ENCODE measurements around the gene OTOG. TPM values are rescaled to one million over a fixed set of nuclear protein-coding genes. Genes with fewer than 3 reads are reported as not detected.

The OTOG gene
- total RNA-seq, 6 experiments from 2014 or later = not detected

DNA sequence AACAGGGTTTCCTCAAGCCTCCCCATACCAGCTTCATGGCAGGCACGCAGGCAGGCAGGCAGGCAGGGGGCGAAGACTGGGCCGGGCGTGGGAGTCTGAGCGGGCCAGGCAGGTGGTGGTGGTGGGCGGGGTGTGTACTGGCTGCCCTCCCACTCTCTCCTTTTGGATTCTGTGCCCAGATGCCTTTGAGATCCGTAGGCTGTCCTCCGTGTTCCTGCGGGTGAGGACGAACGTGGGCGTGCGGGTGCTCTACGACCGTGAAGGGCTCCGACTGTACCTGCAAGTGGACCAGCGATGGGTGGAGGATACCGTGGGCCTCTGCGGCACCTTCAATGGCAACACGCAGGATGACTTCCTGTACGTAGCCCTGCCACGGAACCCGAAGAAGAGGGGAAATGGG is 23.0 kb downstream of the OTOG start:
- intact Hi-C loops (cut with DNase I) = no loop called here
- Histone ChIP-seq H3K4me3 (no peak overlapping the region), H3K4me1 (no peaks in the 10 kb centered on the region), H3K27ac (no peak overlapping the region), H3K36me3 (no peaks in the 10 kb centered on the region), H3K9me3 (no peaks in the 10 kb centered on the region), H3K27me3 (no peaks in the 10 kb centered on the region)
- ATAC-seq (no peak), DNase-seq (peak in 1 of 3 donors; percentile 33)
- no peak for TF ChIP-seq POLR2A (IDR thresholded peaks at IDR 0.05)
- TF ChIP-seq, protein P1, sequence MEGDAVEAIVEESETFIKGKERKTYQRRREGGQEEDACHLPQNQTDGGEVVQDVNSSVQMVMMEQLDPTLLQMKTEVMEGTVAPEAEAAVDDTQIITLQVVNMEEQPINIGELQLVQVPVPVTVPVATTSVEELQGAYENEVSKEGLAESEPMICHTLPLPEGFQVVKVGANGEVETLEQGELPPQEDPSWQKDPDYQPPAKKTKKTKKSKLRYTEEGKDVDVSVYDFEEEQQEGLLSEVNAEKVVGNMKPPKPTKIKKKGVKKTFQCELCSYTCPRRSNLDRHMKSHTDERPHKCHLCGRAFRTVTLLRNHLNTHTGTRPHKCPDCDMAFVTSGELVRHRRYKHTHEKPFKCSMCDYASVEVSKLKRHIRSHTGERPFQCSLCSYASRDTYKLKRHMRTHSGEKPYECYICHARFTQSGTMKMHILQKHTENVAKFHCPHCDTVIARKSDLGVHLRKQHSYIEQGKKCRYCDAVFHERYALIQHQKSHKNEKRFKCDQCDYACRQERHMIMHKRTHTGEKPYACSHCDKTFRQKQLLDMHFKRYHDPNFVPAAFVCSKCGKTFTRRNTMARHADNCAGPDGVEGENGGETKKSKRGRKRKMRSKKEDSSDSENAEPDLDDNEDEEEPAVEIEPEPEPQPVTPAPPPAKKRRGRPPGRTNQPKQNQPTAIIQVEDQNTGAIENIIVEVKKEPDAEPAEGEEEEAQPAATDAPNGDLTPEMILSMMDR (IDR thresholded peaks at IDR 0.05) = no peak
- WGBS (ENCODE audit: insufficient coverage, low coverage, low lambda C conversion rate, missing lambda C conversion rate) = 43% methylated on average over 4 of the region's 23 CpGs

GRCh38 chr11:17571431-17572358 is 24.6 kb downstream of the OTOG start:
- ATAC-seq (no peak), DNase-seq (peak in 1 of 3 donors; percentile 17)
- Histone ChIP-seq H3K27ac (no peak overlapping the region), H3K36me3 (no peaks in the 10 kb centered on the region), H3K4me1 (no peaks in the 10 kb centered on the region), H3K9me3 (no peaks in the 10 kb centered on the region), H3K27me3 (no peaks in the 10 kb centered on the region), H3K4me3 (no peak overlapping the region)
- 74% methylated on average over 7 of the region's 14 CpGs for WGBS (ENCODE audit: insufficient coverage, low coverage, low lambda C conversion rate, missing lambda C conversion rate)
- intact Hi-C loops (cut with DNase I) = no loop called here
- TF ChIP-seq, protein P1 (IDR thresholded peaks at IDR 0.05) = no peak
- TF ChIP-seq POLR2A (IDR thresholded peaks at IDR 0.05) = no peak

DNA sequence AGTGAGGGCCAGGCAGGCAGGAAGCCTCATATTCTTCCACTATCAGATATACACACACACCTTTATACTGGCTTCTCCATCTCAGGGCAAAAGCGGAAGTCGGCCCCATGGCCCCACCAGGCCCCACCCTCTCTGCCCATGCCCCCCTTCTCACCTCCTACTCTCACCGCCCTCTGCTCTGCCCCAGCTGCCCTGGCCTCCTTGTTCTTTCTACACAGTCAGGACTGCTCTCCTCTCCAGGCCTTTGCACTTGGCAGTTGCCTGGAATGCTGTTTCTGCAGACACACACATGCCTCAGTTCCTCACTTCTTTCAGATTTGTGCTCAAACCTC is 25.3 kb downstream of the OTOG start:
- Histone ChIP-seq H3K27ac (no peak overlapping the region), H3K9me3 (no peaks in the 10 kb centered on the region), H3K4me1 (no peaks in the 10 kb centered on the region), H3K4me3 (no peak overlapping the region), H3K27me3 (no peaks in the 10 kb centered on the region), H3K36me3 (no peaks in the 10 kb centered on the region)
- ATAC-seq = no peak
- intact Hi-C loops (cut with DNase I) = no loop called here
- WGBS (ENCODE audit: insufficient coverage, low coverage, low lambda C conversion rate, missing lambda C conversion rate) = 53% methylated on average over 3 of the region's 3 CpGs
- TF ChIP-seq, protein P1 (IDR thresholded peaks at IDR 0.05) = no peak
- TF ChIP-seq POLR2A (IDR thresholded peaks at IDR 0.05) = no peak
- DNase-seq = peak in 1 of 3 donors; percentile 15

DNA sequence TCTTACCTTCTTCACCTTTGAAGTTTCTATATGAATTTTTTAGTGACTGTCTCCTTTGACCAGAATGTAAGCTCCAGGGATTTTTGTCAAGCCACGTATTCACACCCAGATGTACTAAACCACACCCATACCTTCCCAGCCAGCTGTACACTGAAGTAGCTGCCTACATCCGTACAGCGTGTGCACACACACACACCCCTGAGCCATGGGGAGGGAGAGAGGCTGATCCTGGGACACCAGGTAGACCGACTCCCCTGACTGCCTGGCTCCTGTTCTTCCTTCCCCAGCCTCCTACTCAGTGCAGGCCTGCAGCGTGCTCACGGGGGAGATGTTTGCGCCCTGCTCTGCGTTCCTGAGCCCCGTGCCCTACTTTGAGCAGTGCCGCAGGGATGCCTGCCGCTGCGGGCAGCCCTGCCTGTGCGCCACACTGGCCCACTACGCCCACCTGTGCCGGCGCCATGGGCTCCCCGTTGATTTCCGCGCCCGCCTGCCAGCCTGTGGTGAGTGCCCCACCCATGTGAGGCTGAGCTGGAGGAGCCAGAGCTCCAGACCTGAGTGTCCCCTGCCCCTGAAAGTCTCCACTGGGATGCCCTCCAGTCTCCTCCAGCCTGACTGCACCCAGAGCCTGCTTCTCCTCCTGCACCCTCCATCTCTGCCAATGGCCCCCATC is 25.9 kb downstream of the OTOG start:
- Histone ChIP-seq H3K27me3 (no peaks in the 10 kb centered on the region), H3K9me3 (no peaks in the 10 kb centered on the region), H3K4me1 (no peaks in the 10 kb centered on the region), H3K27ac (no peak overlapping the region), H3K4me3 (no peak overlapping the region), H3K36me3 (no peaks in the 10 kb centered on the region)
- intact Hi-C loops (cut with DNase I) = no loop called here
- 44% methylated on average over 1 of the region's 20 CpGs for WGBS (ENCODE audit: insufficient coverage, low coverage, low lambda C conversion rate, missing lambda C conversion rate)
- DNase-seq = no peak
- no peak for ATAC-seq
- TF ChIP-seq POLR2A (IDR thresholded peaks at IDR 0.05) = no peak
- TF ChIP-seq, protein P1 (IDR thresholded peaks at IDR 0.05) = no peak
